Suprapubic skin (tissue), 4 donors: Measurements from ENCODE around the gene LTV1. TPM values are rescaled to one million over a fixed set of nuclear protein-coding genes. Genes with fewer than 3 reads are reported as not detected.

Source experiments
- DNase-seq, 2 donors: peaks; one replicate each; pipeline ENCODE4 v3.0.0-alpha.2; 2019; ENCODE audit warnings: low spot score in 2 of 2
- H3K27ac ChIP-seq: fragments of 200-600 bp; sonication (generic); one replicate; pipeline ENCODE4 v1.5.1; 2019
- H3K27me3 ChIP-seq: fragments of 200-600 bp; sonication (generic); one replicate; pipeline ENCODE4 v1.5.1; 2019
- H3K36me3 ChIP-seq: fragments of 200-600 bp; sonication (generic); one replicate; pipeline ENCODE4 v1.5.1; 2019
- H3K4me1 ChIP-seq: fragments of 200-600 bp; sonication (generic); one replicate; pipeline ENCODE4 v1.5.1; 2019
- H3K4me3 ChIP-seq: fragments of 200-600 bp; sonication (generic); one replicate; pipeline ENCODE4 v1.5.1; 2019; ENCODE audit warnings: mild to moderate bottlenecking
- H3K9me3 ChIP-seq: fragments of 200-600 bp; sonication (generic); one replicate; pipeline ENCODE4 v1.5.1; 2019
- CTCF ChIP-seq, 2 donors: fragments of 200-600 bp in 1 of 2; fragments of 450-650 bp in 1 of 2; sonication (generic) in 1 of 2; IDR thresholded peaks; one replicate each; pipeline ENCODE4 v1.5.1; 2016 to 2019; ENCODE audit warnings: antibody characterized with exemption in 2 of 2, mild to moderate bottlenecking in 1 of 2, moderate library complexity in 1 of 2
- EP300 ChIP-seq: sonication (generic); formaldehyde crosslinking; IDR thresholded peaks from one replicate; pipeline ENCODE4 v1.6.1; 2017; ENCODE audit warnings: antibody characterized with exemption
- POLR2A ChIP-seq, 2 donors: fragments of 450-650 bp; IDR thresholded peaks; one replicate each; pipeline ENCODE4 v1.6.1; 2017; ENCODE audit warnings: antibody characterized with exemption in 2 of 2, mild to moderate bottlenecking in 2 of 2, moderate library complexity in 2 of 2
- POLR2AphosphoS5 ChIP-seq, 3 donors: sonication (generic); formaldehyde crosslinking; IDR thresholded peaks; one replicate each; pipeline ENCODE4 v1.6.1; 2017; ENCODE audit warnings: antibody characterized with exemption in 3 of 3
- WGBS: methylation state at CpG from one replicate; pipeline ENCODE4 v1.1.5; 2018; 5-methylcytosine and 5-hydroxymethylcytosine counted together
- total RNA-seq, 4 donors: library from RNA; depleted of rRNA; stranded (reverse); fragments of >200 nt; gene quantifications; one replicate each; pipeline ENCODE4 v1.1.0, GENCODE V29; 2016

The LTV1 gene
- total RNA-seq, 4 donors from 2014 or later, result 18.1 to 23.9 (median 20.3) TPM

GRCh38 chr6:143885116-143885515 is 42.0 kb downstream of the LTV1 start:
- WGBS, result 96% methylated on average over 1 of the region's 1 CpG
- no peak overlapping the region for H3K4me3 ChIP-seq

GRCh38 chr6:143894655-143895054 is 51.5 kb downstream of the LTV1 start:
- Histone ChIP-seq H3K4me1 (peaks cover 15% of the 10 kb centered on the region), H3K9me3 (no peaks in the 10 kb centered on the region), H3K4me3 (no peak overlapping the region), H3K36me3 (no peaks in the 10 kb centered on the region), H3K27ac (no peak overlapping the region), H3K27me3 (no peaks in the 10 kb centered on the region)
- 81% methylated on average over 1 of the region's 1 CpG for WGBS
- no peak for DNase-seq
- no peak for TF ChIP-seq POLR2A (IDR thresholded peaks at IDR 0.05)
- TF ChIP-seq POLR2AphosphoS5 (IDR thresholded peaks at IDR 0.05), result no peak
- TF ChIP-seq EP300, result no peak
- TF ChIP-seq CTCF (IDR thresholded peaks at IDR 0.05), result no peak

More at GRCh38 chr6:143885116-143885515, 42.0 kb downstream of the LTV1 start:
- no peaks in the 10 kb centered on the region for H3K9me3 ChIP-seq
- no peak overlapping the region for H3K27ac ChIP-seq
- H3K36me3 ChIP-seq, result peaks cover 3% of the 10 kb centered on the region
- no peak for DNase-seq
- H3K27me3 ChIP-seq, result no peaks in the 10 kb centered on the region
- TF ChIP-seq POLR2A (IDR thresholded peaks at IDR 0.05), result no peak
- TF ChIP-seq POLR2AphosphoS5 (IDR thresholded peaks at IDR 0.05), result no peak
- TF ChIP-seq EP300, result no peak
- TF ChIP-seq CTCF (IDR thresholded peaks at IDR 0.05), result no peak
- no peaks in the 10 kb centered on the region for H3K4me1 ChIP-seq

- H3K9me3 ChIP-seq, result no peaks in the 10 kb centered on the region
- no peak for TF ChIP-seq POLR2A (IDR thresholded peaks at IDR 0.05)
- TF ChIP-seq POLR2AphosphoS5 (IDR thresholded peaks at IDR 0.05), result no peak
- no peak for TF ChIP-seq EP300
- TF ChIP-seq CTCF (IDR thresholded peaks at IDR 0.05), result no peak
- H3K27ac ChIP-seq, result peak overlapping the region; percentile 76
- no peak overlapping the region for H3K4me3 ChIP-seq
- no peak for DNase-seq
- WGBS, result 57% methylated on average over 3 of the region's 3 CpGs
- no peaks in the 10 kb centered on the region for H3K36me3 ChIP-seq
- peaks cover 15% of the 10 kb centered on the region for H3K4me1 ChIP-seq
- H3K27me3 ChIP-seq, result no peaks in the 10 kb centered on the region
Observed at GRCh38 chr6:143896126-143896860, 53.2 kb downstream of the LTV1 start.

GRCh38 chr6:143900358-143900757 is 57.2 kb downstream of the LTV1 start:
- peaks cover 21% of the 10 kb centered on the region for H3K4me1 ChIP-seq
- H3K27ac ChIP-seq, result no peak overlapping the region
- H3K9me3 ChIP-seq, result no peaks in the 10 kb centered on the region
- H3K36me3 ChIP-seq, result no peaks in the 10 kb centered on the region
- 87% methylated on average over 2 of the region's 2 CpGs for WGBS
- no peak overlapping the region for H3K4me3 ChIP-seq
- H3K27me3 ChIP-seq, result no peaks in the 10 kb centered on the region
- TF ChIP-seq POLR2AphosphoS5 (IDR thresholded peaks at IDR 0.05) (no peak), CTCF (IDR thresholded peaks at IDR 0.05) (no peak), POLR2A (IDR thresholded peaks at IDR 0.05) (no peak), EP300 (no peak)
- DNase-seq, result no peak

GRCh38 chr6:143901885-143902750 is 59.0 kb downstream of the LTV1 start:
- no peaks in the 10 kb centered on the region for H3K36me3 ChIP-seq
- H3K4me1 ChIP-seq, result peaks cover 10% of the 10 kb centered on the region
- no peaks in the 10 kb centered on the region for H3K9me3 ChIP-seq
- no peak overlapping the region for H3K4me3 ChIP-seq
- no peak for TF ChIP-seq POLR2AphosphoS5 (IDR thresholded peaks at IDR 0.05)
- no peak for TF ChIP-seq POLR2A (IDR thresholded peaks at IDR 0.05)
- 44% methylated on average over 6 of the region's 6 CpGs for WGBS
- H3K27ac ChIP-seq, result no peak overlapping the region
- no peaks in the 10 kb centered on the region for H3K27me3 ChIP-seq
- DNase-seq, result no peak
